Spleen (tissue), 11 donors: ENCODE measurements around the gene AKAP12. TPM values are rescaled to one million over a fixed set of nuclear protein-coding genes. Genes with fewer than 3 reads are reported as not detected.
A peak's percentile ranks its signal among the peaks of the same experiment; 100 is the strongest.

Source experiments
- DNase-seq: peaks from one replicate; pipeline ENCODE4 v3.0.0-alpha.2; 2020
- H3K27ac ChIP-seq, 8 donors: fragments of 200-600 bp; sonication (generic) in 7 of 8; 1 replicate in 4 of 8; 2 replicates in 4 of 8; pipeline versions ENCODE4 v1.5.0 to v1.8.0; 2016 to 2021; ENCODE audit warnings: inconsistent platforms in 4 of 8, mild to moderate bottlenecking in 4 of 8, moderate library complexity in 1 of 8
- H3K27me3 ChIP-seq, 7 donors: fragments of 200-600 bp; sonication (generic) in 6 of 7; replicated peaks in 1 of 7; 1 replicate in 4 of 7; 2 replicates in 3 of 7; pipeline versions ENCODE4 v1.5.0 to v1.8.0; 2016 to 2021; ENCODE audit warnings: inconsistent platforms in 3 of 7, mild to moderate bottlenecking in 1 of 7
- H3K36me3 ChIP-seq, 6 donors: fragments of 200-600 bp; sonication (generic) in 5 of 6; 1 replicate in 4 of 6; 2 replicates in 2 of 6; pipeline versions ENCODE4 v1.5.0 to v1.8.0; 2016 to 2021; ENCODE audit warnings: inconsistent platforms in 2 of 6
- H3K4me1 ChIP-seq, 6 donors: fragments of 200-600 bp; sonication (generic) in 5 of 6; 1 replicate in 3 of 6; 2 replicates in 3 of 6; pipeline versions ENCODE4 v1.5.0 to v1.8.0; 2016 to 2021; ENCODE audit warnings: inconsistent platforms in 3 of 6
- H3K4me3 ChIP-seq, 8 donors: fragments of 200-600 bp; sonication (generic) in 7 of 8; 1 replicate in 4 of 8; 2 replicates in 4 of 8; pipeline versions ENCODE4 v1.5.0 to v1.8.0; 2016 to 2021; ENCODE audit warnings: inconsistent platforms in 4 of 8, mild to moderate bottlenecking in 4 of 8, moderate library complexity in 2 of 8
- H3K9me3 ChIP-seq, 8 donors: fragments of 200-600 bp; sonication (generic) in 7 of 8; 1 replicate in 4 of 8; 2 replicates in 4 of 8; pipeline versions ENCODE4 v1.5.0 to v1.8.0; 2016 to 2021; ENCODE audit warnings: inconsistent platforms in 4 of 8
- POLR2A ChIP-seq, 3 donors: fragments of 450-650 bp; IDR thresholded peaks; one replicate each; pipeline ENCODE4 v1.5.1; 2017; ENCODE audit warnings: antibody characterized with exemption in 3 of 3, mild to moderate bottlenecking in 1 of 3
- POLR2AphosphoS5 ChIP-seq, 3 donors: sonication (generic); formaldehyde crosslinking; IDR thresholded peaks; one replicate each; pipeline ENCODE4 v1.5.1; 2017; ENCODE audit warnings: antibody characterized with exemption in 3 of 3
- WGBS, 5 donors: extraction: QIAGEN DNeasy Blood & Tissue Kit in 3 of 5; methylation state at CpG; one replicate each; pipeline versions ENCODE4 v1.1.5 to v1.1.7; 2013 to 2018; 5-methylcytosine and 5-hydroxymethylcytosine counted together
- intact Hi-C: fragments of 100-400 bp; cut with DNase I; formaldehyde crosslinking; loops from one replicate; pipeline ENCODE4 v1.15.0; 2023; ENCODE audit warnings: low total_unique reads
- polyA plus RNA-seq, 3 donors: library from polyadenylated mRNA; stranded (reverse); fragments of 200-250 nt; gene quantifications; one replicate each; pipeline ENCODE4 v1.2.1, GENCODE V29; 2013
- total RNA-seq, 7 donors: library from RNA; depleted of rRNA in 3 of 7; stranded (reverse); fragments of >200 nt in 3 of 7; fragmentation: NEBNext Ultra II Directional in 4 of 7; extraction: Animal tissue kit (Norgen Biotek cat#: 25700) in 4 of 7; gene quantifications; one replicate each; pipeline versions ENCODE4 v1.1.0 to v1.2.1, GENCODE V29; 2016 to 2021
- TF ChIP-seq, protein P1 (sequence below), 11 experiments: fragments of 200-600 bp in 7 of 11; fragments of 450-650 bp in 4 of 11; sonication (generic) in 4 of 11; IDR thresholded peaks in 8 of 11; conservative IDR thresholded peaks in 3 of 11; 1 replicate in 7 of 11; 2 replicates in 4 of 11; pipeline versions ENCODE4 v1.4.0 to v1.8.0; 2016 to 2021; ENCODE audit warnings: antibody characterized with exemption in 11 of 11, inconsistent platforms in 4 of 11, mild to moderate bottlenecking in 1 of 11
- donor health status: healthy with polysubstance abuse.
- donor health status: DM: no; HTN: no; CAD: no; lungs with moderate emphysema.
- donor health status: DM: no; HTN: no; CAD: no.
- donor health status: Bipolar disorder and iron deficiency.
- donor health status: healthy.
- donor health status: DM: no; HTN: no; CAD: no.
- donor health status: DM: yes; HTN: yes; CAD: no.

AKAP12 gene
- total and polyA plus RNA-seq, 10 donors, result 3.2 to 64.7 (median 44.1) TPM

DNA sequence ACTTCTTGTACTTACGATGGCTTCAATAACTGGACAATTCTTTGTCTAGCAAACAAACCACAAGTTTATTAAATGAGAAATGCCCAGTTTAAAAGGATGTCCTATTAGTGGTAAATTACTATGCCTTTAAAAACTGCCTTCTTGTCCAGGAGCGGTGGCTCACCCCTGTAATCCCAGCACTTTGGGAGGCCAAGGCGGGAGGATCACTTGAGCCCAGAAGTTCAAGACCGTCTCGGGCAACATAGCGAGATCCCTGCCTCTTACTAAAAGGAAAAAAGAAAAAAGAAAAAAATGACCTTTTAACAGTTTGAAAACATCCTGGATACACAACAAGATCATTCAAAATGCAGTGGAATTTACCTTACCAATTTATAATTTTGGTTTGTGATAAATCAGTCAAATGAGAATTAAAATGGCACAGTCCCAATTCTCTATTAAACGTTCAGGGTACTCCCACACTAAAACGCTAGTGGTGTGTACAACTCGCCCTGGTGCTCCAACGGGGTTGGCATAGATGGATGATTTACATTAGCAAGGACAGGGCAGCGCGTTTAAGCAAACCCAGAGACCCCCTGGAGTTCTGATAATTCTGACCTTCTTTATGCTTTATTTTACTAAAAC lies 149.3 kb downstream of the AKAP12 start:
- DNase-seq, result no peak
- Histone ChIP-seq H3K9me3 (no peaks in the 10 kb centered on the region), H3K4me1 (peaks cover 33 to 80% (median 60%) of the 10 kb centered on the region in 6 donors), H3K27me3 (no peaks in the 10 kb centered on the region), H3K36me3 (peaks cover 0 to 6% (median 0%) of the 10 kb centered on the region in 6 donors), H3K4me3 (peak overlapping the region; percentile 30 to 98 (median 92)), H3K27ac (peak overlapping the region; percentile 98 to 100 (median 99))
- intact Hi-C loops, result no loop called here
- WGBS, 5 donors, result 22 to 31% (median 26%) methylated on average over 12 of the region's 12 CpGs
- TF ChIP-seq, protein P1, sequence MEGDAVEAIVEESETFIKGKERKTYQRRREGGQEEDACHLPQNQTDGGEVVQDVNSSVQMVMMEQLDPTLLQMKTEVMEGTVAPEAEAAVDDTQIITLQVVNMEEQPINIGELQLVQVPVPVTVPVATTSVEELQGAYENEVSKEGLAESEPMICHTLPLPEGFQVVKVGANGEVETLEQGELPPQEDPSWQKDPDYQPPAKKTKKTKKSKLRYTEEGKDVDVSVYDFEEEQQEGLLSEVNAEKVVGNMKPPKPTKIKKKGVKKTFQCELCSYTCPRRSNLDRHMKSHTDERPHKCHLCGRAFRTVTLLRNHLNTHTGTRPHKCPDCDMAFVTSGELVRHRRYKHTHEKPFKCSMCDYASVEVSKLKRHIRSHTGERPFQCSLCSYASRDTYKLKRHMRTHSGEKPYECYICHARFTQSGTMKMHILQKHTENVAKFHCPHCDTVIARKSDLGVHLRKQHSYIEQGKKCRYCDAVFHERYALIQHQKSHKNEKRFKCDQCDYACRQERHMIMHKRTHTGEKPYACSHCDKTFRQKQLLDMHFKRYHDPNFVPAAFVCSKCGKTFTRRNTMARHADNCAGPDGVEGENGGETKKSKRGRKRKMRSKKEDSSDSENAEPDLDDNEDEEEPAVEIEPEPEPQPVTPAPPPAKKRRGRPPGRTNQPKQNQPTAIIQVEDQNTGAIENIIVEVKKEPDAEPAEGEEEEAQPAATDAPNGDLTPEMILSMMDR (IDR thresholded peaks at IDR 0.05 in 8 of 11, conservative IDR thresholded peaks at IDR 0.05 in 3 of 11), result no peak
- TF ChIP-seq POLR2A (IDR thresholded peaks at IDR 0.05), result no peak
- no peak for TF ChIP-seq POLR2AphosphoS5 (IDR thresholded peaks at IDR 0.05)

DNA sequence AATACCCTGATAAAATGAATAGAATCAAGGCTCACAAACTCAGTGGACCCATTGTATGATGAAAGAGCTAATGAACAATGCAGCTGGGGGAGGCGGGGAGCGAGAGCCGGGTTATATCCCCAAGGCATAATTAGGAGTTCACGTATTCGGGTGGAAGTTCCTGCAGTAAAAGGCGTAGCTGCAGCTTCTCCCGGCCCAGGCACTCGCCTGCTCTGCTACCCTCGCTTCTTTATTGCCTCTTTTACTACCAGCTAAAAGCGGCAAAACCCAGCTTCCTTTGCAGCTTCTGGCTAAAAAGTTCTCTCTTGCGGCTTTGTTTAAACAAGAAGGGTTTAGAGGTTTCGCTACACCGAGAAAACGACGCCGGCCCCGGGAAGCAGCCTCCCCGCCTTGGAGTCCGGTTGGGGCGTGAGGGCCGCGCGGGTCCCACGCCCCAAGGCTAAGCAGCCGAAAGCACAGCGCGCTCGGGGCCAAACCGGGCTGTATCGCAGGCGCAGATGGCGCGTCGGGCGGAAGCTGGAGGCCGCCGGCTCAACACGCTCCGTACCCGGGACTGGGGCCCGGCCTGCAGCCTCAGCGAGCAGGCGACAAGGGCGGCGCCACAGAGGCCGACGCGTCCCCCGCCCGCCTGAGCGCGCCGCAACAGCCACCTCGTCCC lies 150.0 kb downstream of the AKAP12 start:
- Histone ChIP-seq H3K36me3 (peaks cover 0 to 5% (median 0%) of the 10 kb centered on the region in 6 donors), H3K4me3 (peak overlapping the region; percentile 30 to 98 (median 92)), H3K9me3 (no peaks in the 10 kb centered on the region), H3K27me3 (no peaks in the 10 kb centered on the region), H3K27ac (peak overlapping the region; percentile 98 to 100 (median 99)), H3K4me1 (peaks cover 28 to 80% (median 60%) of the 10 kb centered on the region in 6 donors)
- 0 to 1% (median 0%) methylated on average over 28 to 54 of the region's 54 CpGs for WGBS, 5 donors
- intact Hi-C loops, result no loop called here
- no peak for DNase-seq
- peak; percentile 81 to 89 (median 81) for TF ChIP-seq POLR2AphosphoS5 (IDR thresholded peaks at IDR 0.05)
- peak in 1 of 3 donors; percentile 78 for TF ChIP-seq POLR2A (IDR thresholded peaks at IDR 0.05)
- TF ChIP-seq, protein P1 (IDR thresholded peaks at IDR 0.05 in 8 of 11, conservative IDR thresholded peaks at IDR 0.05 in 3 of 11), result no peak

DNA sequence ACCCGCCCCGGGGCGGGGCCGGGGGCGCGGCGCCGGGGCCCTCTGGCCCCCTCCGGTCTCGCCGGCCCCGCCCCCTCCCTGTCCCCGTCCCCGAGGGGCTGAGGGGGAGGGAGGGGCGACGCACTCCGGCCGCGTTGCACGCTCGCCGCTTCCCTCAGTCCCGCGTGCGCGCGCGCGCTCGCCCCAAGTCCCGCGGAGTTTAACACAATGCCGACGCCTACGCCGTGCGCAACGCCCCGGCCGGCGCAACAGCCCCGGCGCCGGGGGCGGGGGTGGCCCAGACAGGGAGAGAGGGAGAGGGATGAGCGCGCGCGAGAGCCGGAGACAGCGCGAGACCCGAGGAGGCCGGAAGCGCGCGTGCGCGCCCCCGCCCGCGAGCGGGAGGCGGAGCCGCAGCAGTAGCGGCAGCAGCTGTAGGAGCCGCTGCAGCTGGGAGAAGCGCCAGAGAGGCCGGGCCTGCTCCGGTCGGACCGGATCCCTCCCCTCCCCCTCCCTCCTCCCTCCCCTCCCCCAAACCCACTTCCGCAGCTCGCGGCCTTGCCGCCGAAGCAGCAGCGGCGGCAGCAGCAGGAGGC lies 150.6 kb downstream of the AKAP12 start:
- Histone ChIP-seq H3K9me3 (no peaks in the 10 kb centered on the region), H3K4me3 (peak overlapping the region; percentile 82 to 98 (median 92)), H3K27me3 (no peaks in the 10 kb centered on the region), H3K36me3 (peaks cover 0 to 5% (median 0%) of the 10 kb centered on the region in 6 donors), H3K27ac (peak overlapping the region; percentile 98 to 100 (median 99)), H3K4me1 (peaks cover 28 to 80% (median 59%) of the 10 kb centered on the region in 6 donors)
- TF ChIP-seq POLR2AphosphoS5 (IDR thresholded peaks at IDR 0.05) (peak; percentile 88 to 92 (median 91)), POLR2A (IDR thresholded peaks at IDR 0.05) (peak; percentile 36 to 59 (median 51))
- TF ChIP-seq, protein P1 (IDR thresholded peaks at IDR 0.05 in 8 of 11, conservative IDR thresholded peaks at IDR 0.05 in 3 of 11), result peak in 5 of 11 experiments; percentile 12 to 64 (median 60)
- peak; percentile 100 for DNase-seq
- intact Hi-C loops, result no loop called here
- WGBS, 5 donors, result 0 to 1% (median 0%) methylated on average over 4 to 79 of the region's 79 CpGs
